ENCODE measurements around the gene SLC11A2. TPM values are rescaled to one million over a fixed set of nuclear protein-coding genes. Genes with fewer than 3 reads are reported as not detected.

Gene SLC11A2
- total and polyA plus RNA-seq, 9 of the 15 experiments (the other 6 are each of a cell fraction or from before 2014, with no cell fraction given), result 21.1 to 54.0 (median 32.9) TPM

DNA sequence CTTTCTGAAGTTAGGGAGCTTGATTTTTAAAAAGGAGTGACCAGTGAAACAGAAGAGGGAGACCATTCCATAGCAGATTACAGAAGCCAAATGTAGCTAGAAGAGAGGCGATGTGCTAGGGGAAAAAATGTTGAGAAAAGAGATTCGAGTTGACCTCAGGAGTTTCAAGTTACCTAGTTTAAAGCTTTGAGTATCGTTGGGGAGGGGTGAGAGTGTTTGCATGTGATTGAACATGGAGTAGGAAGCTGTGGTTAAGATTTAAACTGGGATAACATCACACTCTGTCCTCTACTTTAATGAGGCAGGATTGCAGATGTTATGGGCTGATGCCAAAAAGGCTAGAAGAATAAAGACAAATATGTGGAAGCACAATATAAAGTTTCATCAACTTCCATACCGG lies 25.6 kb upstream of the SLC11A2 start:
- Histone ChIP-seq H3K4me3 (no peak overlapping the region), H3K27me3 (ENCODE audit: control insufficient read depth in 2 of 2, insufficient read depth in 2 of 2, low read length in 2 of 2) (no peaks in the 10 kb centered on the region), H3K27ac (ENCODE audit: extremely low read depth, low read depth, low read length) (no peak overlapping the region), H3K4me2 (ENCODE audit: insufficient read depth, low read length) (no peak overlapping the region), H3K4me1 (replicated peaks in 1 of 2; ENCODE audit: control insufficient read depth in 2 of 2, insufficient read depth in 2 of 2, low read length in 2 of 2) (peaks cover 4 to 10% of the 10 kb centered on the region in 2 experiments; a peak in 4 of 5 replicates), H4K20me1 (replicated peaks; ENCODE audit: control insufficient read depth, insufficient read depth, low read length) (no peaks in the 10 kb centered on the region), H3K9me3 (replicated peaks; ENCODE audit: control insufficient read depth, insufficient read depth, low read depth, low read length) (no peaks in the 10 kb centered on the region), H3K36me3 (ENCODE audit: control insufficient read depth, insufficient read depth, low read length) (peaks cover 66% of the 10 kb centered on the region), H3K79me2 (ENCODE audit: control insufficient read depth, insufficient read depth, low read length) (peaks cover 32% of the 10 kb centered on the region), H2AFZ (ENCODE audit: low read depth, low read length) (no peak overlapping the region), H3K9ac (ENCODE audit: insufficient read depth in 1 of 2, low read depth in 2 of 2, low read length in 2 of 2) (no peak overlapping the region), H3K9me1 (ENCODE audit: control insufficient read depth, insufficient read depth, low read length) (no peaks in the 10 kb centered on the region)
- in situ Hi-C loops (cut with MboI), result no loop called here
- DNase-seq (ENCODE audit: extremely low read depth in 1 of 4, low spot score in 3 of 4), result no peak
- intact Hi-C loops (cut with micrococcal nuclease), result no loop called here
- no peak for FAIRE-seq
- CTCF ChIA-PET (ENCODE audit: low intra/inter-chr PET ratio), result no interaction called here
- POLR2A ChIA-PET, result interaction anchor here (0.8 to 1.9 kb wide), 3 partner anchors 10 to 31 kb away, joined by 4 to 10 read pairs (median 7); partner anchors contain the start of genes CSRNP2 and SLC11A2
- no peak for ATAC-seq
- BruUV-seq (replicated peaks), result no TSS peak
- 58% methylated on average over 4 of the region's 4 CpGs for WGBS (ENCODE audit: insufficient coverage, low coverage, missing lambda C conversion rate)
- TF ChIP-seq ZNF764 (CRISPR knock-in tag; IDR thresholded peaks at IDR 0.05; ENCODE audit: low read depth) (no peak), HIVEP1 (CRISPR knock-in tag; IDR thresholded peaks at IDR 0.05) (no peak), MYBL2 (IDR thresholded peaks at IDR 0.05; ENCODE audit: low read depth) (no peak), MYBL2 (CRISPR knock-in tag; IDR thresholded peaks at IDR 0.05; ENCODE audit: borderline replicate concordance) (no peak), ZNF324 (CRISPR knock-in tag; IDR thresholded peaks at IDR 0.05) (no peak), HMBOX1 (IDR thresholded peaks at IDR 0.05) (0 out of 2 replicates have a peak, but pooled peaks have one; percentile 39), TRIM25 (IDR thresholded peaks at IDR 0.05; ENCODE audit: borderline replicate concordance) (no peak), ZFX (CRISPR knock-in tag; IDR thresholded peaks at IDR 0.05) (peak; percentile 16; the same call in 1 of the 2 replicates), TRIM28 (IDR thresholded peaks at IDR 0.05) (no peak), E4F1 (CRISPR knock-in tag; IDR thresholded peaks at IDR 0.05; ENCODE audit: borderline replicate concordance) (no peak), KDM1A (IDR thresholded peaks at IDR 0.05) (peak; percentile 44 to 65; a peak in 2 of 4 replicates), HEY1 (CRISPR knock-in tag; IDR thresholded peaks at IDR 0.05; ENCODE audit: borderline replicate concordance) (no peak), ZNF143 (CRISPR knock-in tag; IDR thresholded peaks at IDR 0.05) (no peak), FOXA3 (CRISPR knock-in tag; conservative IDR thresholded peaks at IDR 0.05 in 1 of 2, IDR thresholded peaks at IDR 0.05 in 1 of 2) (no peak), TAF1 (IDR thresholded peaks at IDR 0.05; ENCODE audit: control insufficient read depth, extremely low read depth, insufficient read depth, low read length, severe bottlenecking) (no peak)
- TF ChIP-seq, protein P1, sequence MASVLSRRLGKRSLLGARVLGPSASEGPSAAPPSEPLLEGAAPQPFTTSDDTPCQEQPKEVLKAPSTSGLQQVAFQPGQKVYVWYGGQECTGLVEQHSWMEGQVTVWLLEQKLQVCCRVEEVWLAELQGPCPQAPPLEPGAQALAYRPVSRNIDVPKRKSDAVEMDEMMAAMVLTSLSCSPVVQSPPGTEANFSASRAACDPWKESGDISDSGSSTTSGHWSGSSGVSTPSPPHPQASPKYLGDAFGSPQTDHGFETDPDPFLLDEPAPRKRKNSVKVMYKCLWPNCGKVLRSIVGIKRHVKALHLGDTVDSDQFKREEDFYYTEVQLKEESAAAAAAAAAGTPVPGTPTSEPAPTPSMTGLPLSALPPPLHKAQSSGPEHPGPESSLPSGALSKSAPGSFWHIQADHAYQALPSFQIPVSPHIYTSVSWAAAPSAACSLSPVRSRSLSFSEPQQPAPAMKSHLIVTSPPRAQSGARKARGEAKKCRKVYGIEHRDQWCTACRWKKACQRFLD (CRISPR knock-in tag; IDR thresholded peaks at IDR 0.05), result no peak
